Glutamatergic neuron (in vitro differentiated cells): ENCODE measurements around the gene DOK5. TPM values are rescaled to one million over a fixed set of nuclear protein-coding genes. Genes with fewer than 3 reads are reported as not detected.

Experiments
- DNase-seq: peaks from one replicate; pipeline ENCODE4 v3.0.0; 2022
- H3K27ac Mint-ChIP-seq: one replicate; pipeline ENCODE4 v1.8.0; 2020; ENCODE audit warnings: mild to moderate bottlenecking, mixed read lengths, inconsistent platforms; ENCODE audit not compliant: unreplicated experiment
- H3K27me3 Mint-ChIP-seq: one replicate; pipeline ENCODE4 v1.8.0; 2020; ENCODE audit warnings: mild to moderate bottlenecking, moderate library complexity, mixed read lengths, inconsistent platforms; ENCODE audit not compliant: unreplicated experiment
- H3K36me3 Mint-ChIP-seq: one replicate; pipeline ENCODE4 v1.8.0; 2020; ENCODE audit warnings: mild to moderate bottlenecking, mixed read lengths, inconsistent platforms; ENCODE audit not compliant: unreplicated experiment
- H3K4me1 Mint-ChIP-seq: one replicate; pipeline ENCODE4 v1.8.0; 2020; ENCODE audit warnings: mild to moderate bottlenecking, low read depth, mixed read lengths, inconsistent platforms; ENCODE audit not compliant: unreplicated experiment
- H3K4me3 Mint-ChIP-seq: one replicate; pipeline ENCODE4 v1.8.0; 2020; ENCODE audit warnings: mild to moderate bottlenecking, mixed read lengths, inconsistent platforms; ENCODE audit not compliant: unreplicated experiment
- H3K9me3 Mint-ChIP-seq: one replicate; pipeline ENCODE4 v1.8.0; 2020; ENCODE audit warnings: mild to moderate bottlenecking, moderate library complexity, mixed read lengths, inconsistent platforms; ENCODE audit not compliant: unreplicated experiment
- total RNA-seq: library from RNA; stranded (reverse); fragmentation: NEBNext Ultra II Directional; extraction: Animal tissue kit (Norgen Biotek cat#: 25700); gene quantifications from one replicate; pipeline ENCODE4 v1.2.1, GENCODE V29; 2021; ENCODE audit not compliant: unreplicated experiment
- TF ChIP-seq, protein P1 (sequence below): fragments of 200-600 bp; sonication (generic); IDR thresholded peaks from one replicate; pipeline ENCODE4 v1.5.0; 2021; ENCODE audit not compliant: partially characterized antibody, unreplicated experiment

Gene DOK5
- total RNA-seq, 1 donor from 2014 or later: 30.8 TPM

DNA sequence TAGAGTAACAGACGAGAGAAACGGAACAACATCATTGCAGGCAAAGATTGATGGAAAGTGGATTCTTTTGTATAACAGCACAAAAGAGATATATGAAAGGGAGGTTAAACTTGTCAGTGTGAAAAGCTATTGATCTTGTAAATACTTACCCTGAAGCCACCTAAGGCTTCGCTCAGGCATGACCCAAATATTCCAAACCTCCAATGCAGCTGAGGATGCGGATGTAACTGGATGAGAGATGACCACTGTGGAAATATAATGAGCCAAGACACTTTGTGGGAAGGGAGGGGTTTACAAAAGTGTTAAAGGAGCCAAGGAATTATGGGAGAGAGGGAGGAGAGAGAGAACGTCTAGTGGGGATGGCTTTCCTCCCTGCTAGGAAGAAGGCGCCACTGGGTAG, 112.0 kb downstream of the DOK5 start:
- Mint-ChIP-seq H3K27ac (no peak overlapping the region), H3K27me3 (peaks cover 2% of the 10 kb centered on the region), H3K4me1 (peaks cover 11% of the 10 kb centered on the region), H3K9me3 (no peaks in the 10 kb centered on the region), H3K36me3 (peaks cover 5% of the 10 kb centered on the region), H3K4me3 (no peak overlapping the region)
- TF ChIP-seq, protein P1, sequence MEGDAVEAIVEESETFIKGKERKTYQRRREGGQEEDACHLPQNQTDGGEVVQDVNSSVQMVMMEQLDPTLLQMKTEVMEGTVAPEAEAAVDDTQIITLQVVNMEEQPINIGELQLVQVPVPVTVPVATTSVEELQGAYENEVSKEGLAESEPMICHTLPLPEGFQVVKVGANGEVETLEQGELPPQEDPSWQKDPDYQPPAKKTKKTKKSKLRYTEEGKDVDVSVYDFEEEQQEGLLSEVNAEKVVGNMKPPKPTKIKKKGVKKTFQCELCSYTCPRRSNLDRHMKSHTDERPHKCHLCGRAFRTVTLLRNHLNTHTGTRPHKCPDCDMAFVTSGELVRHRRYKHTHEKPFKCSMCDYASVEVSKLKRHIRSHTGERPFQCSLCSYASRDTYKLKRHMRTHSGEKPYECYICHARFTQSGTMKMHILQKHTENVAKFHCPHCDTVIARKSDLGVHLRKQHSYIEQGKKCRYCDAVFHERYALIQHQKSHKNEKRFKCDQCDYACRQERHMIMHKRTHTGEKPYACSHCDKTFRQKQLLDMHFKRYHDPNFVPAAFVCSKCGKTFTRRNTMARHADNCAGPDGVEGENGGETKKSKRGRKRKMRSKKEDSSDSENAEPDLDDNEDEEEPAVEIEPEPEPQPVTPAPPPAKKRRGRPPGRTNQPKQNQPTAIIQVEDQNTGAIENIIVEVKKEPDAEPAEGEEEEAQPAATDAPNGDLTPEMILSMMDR: no peak
- DNase-seq: no peak

DNA sequence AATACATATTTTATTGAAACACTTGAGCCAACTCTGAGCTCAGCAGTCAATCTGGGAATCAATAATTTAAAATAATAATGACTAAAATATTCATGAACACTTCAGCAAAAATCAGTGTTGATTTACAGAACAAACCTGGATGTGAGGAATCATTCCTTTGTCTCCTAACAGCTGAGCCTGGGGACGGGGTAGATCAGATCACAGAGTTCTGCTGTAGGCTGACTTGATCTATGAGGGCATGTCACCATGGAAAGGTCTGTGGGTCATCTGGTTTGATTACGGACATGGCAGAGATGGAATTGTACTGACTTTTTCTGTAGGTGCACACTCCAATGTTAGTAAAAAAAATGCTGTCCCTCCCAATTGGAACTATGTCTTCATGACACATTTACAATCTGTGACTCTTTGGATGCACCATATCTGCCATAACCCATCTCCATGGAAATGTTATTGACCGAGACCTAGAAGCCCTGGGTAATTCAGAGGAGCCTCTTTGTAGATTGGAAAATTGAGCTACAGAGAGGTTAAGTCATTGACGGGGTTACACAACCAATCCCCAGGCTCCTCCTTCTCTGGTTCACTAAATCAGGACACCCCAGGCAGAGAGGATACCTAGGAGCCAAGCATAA, 114.1 kb downstream of the DOK5 start:
- Mint-ChIP-seq H3K4me3 (no peak overlapping the region), H3K9me3 (no peaks in the 10 kb centered on the region), H3K4me1 (peaks cover 11% of the 10 kb centered on the region), H3K27me3 (peaks cover 2% of the 10 kb centered on the region), H3K36me3 (no peaks in the 10 kb centered on the region), H3K27ac (no peak overlapping the region)
- no peak for DNase-seq
- TF ChIP-seq, protein P1: no peak

DNA sequence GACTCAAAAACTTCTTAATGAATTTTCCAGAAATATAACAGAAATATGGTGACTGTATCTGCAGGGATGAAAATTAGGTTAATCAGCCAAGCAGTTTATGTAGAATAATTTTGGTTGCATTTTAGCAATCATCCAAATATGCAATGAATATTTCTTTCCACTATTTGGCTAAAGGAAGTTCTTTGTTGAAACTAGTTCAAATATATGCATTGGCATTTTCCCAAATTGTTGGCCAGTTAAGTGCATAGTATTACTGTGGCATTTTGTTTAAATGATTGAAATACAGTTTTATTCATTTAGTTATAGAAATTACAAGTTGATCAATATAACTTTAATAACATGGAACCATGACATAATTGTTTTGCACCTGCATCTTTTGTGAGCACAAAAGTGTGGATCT, 115.5 kb downstream of the DOK5 start:
- TF ChIP-seq, protein P1: no peak
- Mint-ChIP-seq H3K36me3 (no peaks in the 10 kb centered on the region), H3K4me3 (no peak overlapping the region), H3K27me3 (peaks cover 2% of the 10 kb centered on the region), H3K9me3 (no peaks in the 10 kb centered on the region), H3K4me1 (peaks cover 11% of the 10 kb centered on the region), H3K27ac (no peak overlapping the region)
- DNase-seq: no peak

DNA sequence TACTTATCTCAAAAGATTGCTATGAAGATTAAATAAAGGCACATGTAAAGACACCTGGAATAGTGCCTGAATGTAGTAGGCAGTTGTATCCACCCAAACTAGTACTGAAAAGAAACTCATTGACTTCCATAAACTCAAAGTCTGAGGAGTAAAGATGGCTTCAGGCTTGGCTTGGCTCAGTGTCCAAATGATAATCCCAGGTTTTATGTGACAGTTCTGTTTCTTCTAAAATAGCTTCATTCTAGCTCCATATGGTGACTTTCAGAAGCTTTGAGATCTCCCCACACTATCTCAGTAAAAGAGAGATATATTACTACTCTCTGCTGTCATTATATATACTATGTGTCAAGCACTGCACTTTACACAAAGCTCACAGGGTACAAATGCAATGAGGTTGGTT, 121.3 kb downstream of the DOK5 start:
- TF ChIP-seq, protein P1: no peak
- Mint-ChIP-seq H3K4me3 (no peak overlapping the region), H3K9me3 (peaks cover 4% of the 10 kb centered on the region), H3K27ac (no peak overlapping the region), H3K27me3 (no peaks in the 10 kb centered on the region), H3K4me1 (peaks cover 6% of the 10 kb centered on the region), H3K36me3 (peaks cover 8% of the 10 kb centered on the region)
- no peak for DNase-seq

DNA sequence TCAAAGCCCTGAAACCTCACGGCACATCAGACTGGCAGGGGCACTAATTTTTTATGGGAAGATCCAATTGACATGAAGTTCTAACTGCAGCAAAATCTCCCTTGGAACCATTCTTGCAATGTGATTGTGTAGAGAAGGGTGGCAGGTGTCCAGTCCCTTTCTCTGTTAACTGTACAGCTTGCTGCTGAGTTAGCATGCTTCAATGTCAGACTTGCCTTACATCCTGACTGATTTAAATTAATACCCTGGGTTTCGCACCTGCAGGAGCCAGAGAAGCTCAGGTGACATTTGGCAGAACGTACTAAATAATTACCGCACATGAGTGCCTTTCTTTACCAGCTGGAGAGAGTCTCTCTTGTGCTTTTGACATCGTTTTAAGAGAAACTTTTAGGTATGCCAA, 123.0 kb downstream of the DOK5 start:
- Mint-ChIP-seq H3K36me3 (peaks cover 8% of the 10 kb centered on the region), H3K4me3 (no peak overlapping the region), H3K9me3 (peaks cover 4% of the 10 kb centered on the region), H3K4me1 (peaks cover 6% of the 10 kb centered on the region), H3K27me3 (no peaks in the 10 kb centered on the region), H3K27ac (no peak overlapping the region)
- TF ChIP-seq, protein P1: no peak
- no peak for DNase-seq
